Suprapubic skin (tissue), 3 donors: ENCODE data around the gene TENT4A.

Source experiments
- POLR2AphosphoS5 ChIP-seq, 3 donors: sonication (generic); formaldehyde crosslinking; IDR thresholded peaks; one replicate each; pipeline ENCODE4 v1.6.1; 2017; ENCODE audit warnings: antibody characterized with exemption in 3 of 3
- TF ChIP-seq, protein P1 (sequence below), 2 donors: fragments of 200-600 bp in 1 of 2; fragments of 450-650 bp in 1 of 2; sonication (generic) in 1 of 2; IDR thresholded peaks; one replicate each; pipeline ENCODE4 v1.5.1; 2016 to 2019; ENCODE audit warnings: antibody characterized with exemption in 2 of 2, mild to moderate bottlenecking in 1 of 2, moderate library complexity in 1 of 2

GRCh38 chr5:6770826-6771607 lies 57.8 kb downstream of the TENT4A start:
- TF ChIP-seq, protein P1, sequence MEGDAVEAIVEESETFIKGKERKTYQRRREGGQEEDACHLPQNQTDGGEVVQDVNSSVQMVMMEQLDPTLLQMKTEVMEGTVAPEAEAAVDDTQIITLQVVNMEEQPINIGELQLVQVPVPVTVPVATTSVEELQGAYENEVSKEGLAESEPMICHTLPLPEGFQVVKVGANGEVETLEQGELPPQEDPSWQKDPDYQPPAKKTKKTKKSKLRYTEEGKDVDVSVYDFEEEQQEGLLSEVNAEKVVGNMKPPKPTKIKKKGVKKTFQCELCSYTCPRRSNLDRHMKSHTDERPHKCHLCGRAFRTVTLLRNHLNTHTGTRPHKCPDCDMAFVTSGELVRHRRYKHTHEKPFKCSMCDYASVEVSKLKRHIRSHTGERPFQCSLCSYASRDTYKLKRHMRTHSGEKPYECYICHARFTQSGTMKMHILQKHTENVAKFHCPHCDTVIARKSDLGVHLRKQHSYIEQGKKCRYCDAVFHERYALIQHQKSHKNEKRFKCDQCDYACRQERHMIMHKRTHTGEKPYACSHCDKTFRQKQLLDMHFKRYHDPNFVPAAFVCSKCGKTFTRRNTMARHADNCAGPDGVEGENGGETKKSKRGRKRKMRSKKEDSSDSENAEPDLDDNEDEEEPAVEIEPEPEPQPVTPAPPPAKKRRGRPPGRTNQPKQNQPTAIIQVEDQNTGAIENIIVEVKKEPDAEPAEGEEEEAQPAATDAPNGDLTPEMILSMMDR (IDR thresholded peaks at IDR 0.05) = no peak
- TF ChIP-seq POLR2AphosphoS5 (IDR thresholded peaks at IDR 0.05) = no peak
